ENCODE data around the gene BPIFA1. TPM values are rescaled to one million over a fixed set of nuclear protein-coding genes. Genes with fewer than 3 reads are reported as not detected.

BPIFA1 gene
- total and polyA plus RNA-seq, 2 donors (not counting 1 experiment from before 2014, with no cell fraction given), result not detected

- Histone ChIP-seq H3K4me1 (ENCODE audit: control insufficient read depth, extremely low read depth, insufficient read depth, low read length) (no peaks in the 10 kb centered on the region), H3K36me3 (ENCODE audit: control insufficient read depth, insufficient read depth, low read length) (no peaks in the 10 kb centered on the region), H3K79me2 (ENCODE audit: control insufficient read depth, insufficient read depth, low read length) (no peaks in the 10 kb centered on the region), H3K4me3 (replicated peaks in 1 of 4; ENCODE audit: control extremely low read depth in 1 of 4, insufficient read depth in 1 of 4, low read depth in 3 of 4, low read length in 4 of 4) (no peak overlapping the region), H3K4me2 (ENCODE audit: extremely low read depth, insufficient read depth, low read length) (no peak overlapping the region), H3K9me3 (ENCODE audit: control insufficient read depth, insufficient read depth, low read depth, low read length) (no peaks in the 10 kb centered on the region), H2AFZ (ENCODE audit: low read length) (no peak overlapping the region), H3K9ac (ENCODE audit: insufficient read depth, low read length) (no peak overlapping the region), H4K20me1 (ENCODE audit: control insufficient read depth, extremely low read depth, insufficient read depth, low read length) (no peaks in the 10 kb centered on the region), H3K27ac (ENCODE audit: insufficient read depth, low read length) (no peak overlapping the region), H3K27me3 (ENCODE audit: control insufficient read depth, insufficient read depth, low read length) (no peaks in the 10 kb centered on the region)
- no peak for DNase-seq (ENCODE audit: low read depth in 2 of 2)
- no peak for TF ChIP-seq CTCF (conservative IDR thresholded peaks at IDR 0.05 in 1 of 2, IDR thresholded peaks at IDR 0.05 in 1 of 2; ENCODE audit: low read depth in 1 of 2, low read length in 2 of 2)
- TF ChIP-seq EZH2 (IDR thresholded peaks at IDR 0.05; ENCODE audit: low read length, missing control alignments), result no peak
Measured at GRCh38 chr20:33261465-33261864, 25.7 kb downstream of the BPIFA1 start.

- no peak overlapping the region for H3K27ac ChIP-seq (ENCODE audit: insufficient read depth, low read length)
- TF ChIP-seq CTCF (conservative IDR thresholded peaks at IDR 0.05 in 1 of 2, IDR thresholded peaks at IDR 0.05 in 1 of 2; ENCODE audit: low read depth in 1 of 2, low read length in 2 of 2), result peak; percentile 51 to 67
- TF ChIP-seq EZH2 (IDR thresholded peaks at IDR 0.05; ENCODE audit: low read length, missing control alignments), result no peak
Measured at GRCh38 chr20:33262658-33263065, 26.9 kb downstream of the BPIFA1 start.

GRCh38 chr20:33263784-33264183 lies 28.0 kb downstream of the BPIFA1 start:
- Histone ChIP-seq H3K4me3 (replicated peaks in 1 of 4; ENCODE audit: control extremely low read depth in 1 of 4, insufficient read depth in 1 of 4, low read depth in 3 of 4, low read length in 4 of 4) (no peak overlapping the region), H3K36me3 (ENCODE audit: control insufficient read depth, insufficient read depth, low read length) (no peaks in the 10 kb centered on the region), H3K4me2 (ENCODE audit: extremely low read depth, insufficient read depth, low read length) (no peak overlapping the region), H4K20me1 (ENCODE audit: control insufficient read depth, extremely low read depth, insufficient read depth, low read length) (no peaks in the 10 kb centered on the region), H3K79me2 (ENCODE audit: control insufficient read depth, insufficient read depth, low read length) (no peaks in the 10 kb centered on the region), H3K9ac (ENCODE audit: insufficient read depth, low read length) (no peak overlapping the region), H3K27me3 (ENCODE audit: control insufficient read depth, insufficient read depth, low read length) (no peaks in the 10 kb centered on the region), H2AFZ (ENCODE audit: low read length) (no peak overlapping the region), H3K27ac (ENCODE audit: insufficient read depth, low read length) (no peak overlapping the region), H3K9me3 (ENCODE audit: control insufficient read depth, insufficient read depth, low read depth, low read length) (no peaks in the 10 kb centered on the region), H3K4me1 (ENCODE audit: control insufficient read depth, extremely low read depth, insufficient read depth, low read length) (no peaks in the 10 kb centered on the region)
- no peak for TF ChIP-seq CTCF (conservative IDR thresholded peaks at IDR 0.05 in 1 of 2, IDR thresholded peaks at IDR 0.05 in 1 of 2; ENCODE audit: low read depth in 1 of 2, low read length in 2 of 2)
- no peak for TF ChIP-seq EZH2 (IDR thresholded peaks at IDR 0.05; ENCODE audit: low read length, missing control alignments)
- DNase-seq (ENCODE audit: low read depth in 2 of 2), result no peak

More at GRCh38 chr20:33262658-33263065, 26.9 kb downstream of the BPIFA1 start:
- H3K27me3 ChIP-seq (ENCODE audit: control insufficient read depth, insufficient read depth, low read length), result no peaks in the 10 kb centered on the region
- H3K9ac ChIP-seq (ENCODE audit: insufficient read depth, low read length), result no peak overlapping the region
- peak; percentile 47 to 54 for DNase-seq (ENCODE audit: low read depth in 2 of 2)
- no peak overlapping the region for H3K4me2 ChIP-seq (ENCODE audit: extremely low read depth, insufficient read depth, low read length)
- no peaks in the 10 kb centered on the region for H4K20me1 ChIP-seq (ENCODE audit: control insufficient read depth, extremely low read depth, insufficient read depth, low read length)
- H3K9me3 ChIP-seq (ENCODE audit: control insufficient read depth, insufficient read depth, low read depth, low read length), result no peaks in the 10 kb centered on the region
- no peak overlapping the region for H2AFZ ChIP-seq (ENCODE audit: low read length)
- H3K36me3 ChIP-seq (ENCODE audit: control insufficient read depth, insufficient read depth, low read length), result no peaks in the 10 kb centered on the region
- no peak overlapping the region for H3K4me3 ChIP-seq (replicated peaks in 1 of 4; ENCODE audit: control extremely low read depth in 1 of 4, insufficient read depth in 1 of 4, low read depth in 3 of 4, low read length in 4 of 4)
- H3K79me2 ChIP-seq (ENCODE audit: control insufficient read depth, insufficient read depth, low read length), result no peaks in the 10 kb centered on the region
- H3K4me1 ChIP-seq (ENCODE audit: control insufficient read depth, extremely low read depth, insufficient read depth, low read length), result no peaks in the 10 kb centered on the region

Measured in fibroblast of lung (primary cell).